Neural cell (in vitro differentiated cells): Measurements from ENCODE around the gene TGM5. TPM values are rescaled to one million over a fixed set of nuclear protein-coding genes. Genes with fewer than 3 reads are reported as not detected.
"Not testable (repeated sequence)": the region's sequence is repeated elsewhere in the genome, so short reads cannot be mapped to it uniquely, and the experiment has no call there.

Source experiments
- H2AFZ ChIP-seq: fragments of 200-600, 300-800 bp; sonication (generic), shearing (Covaris generic); 2 replicates; pipeline ENCODE4 v1.6.0; 2014; ENCODE audit warnings: low read depth, mild to moderate bottlenecking, antibody characterized with exemption, low read length, moderate library complexity
- H3F3A ChIP-seq: fragments of 200-600 bp; shearing (Covaris generic); 2 replicates; pipeline ENCODE4 v1.6.1; 2016; ENCODE audit warnings: mild to moderate bottlenecking, moderate library complexity, mixed read lengths, antibody characterized with exemption, low read length; ENCODE audit not compliant: insufficient read depth, poor library complexity, severe bottlenecking
- H3K27ac ChIP-seq: fragments of 200-600, 300-800 bp; sonication (generic), shearing (Covaris generic); 2 replicates; pipeline ENCODE4 v1.5.1; 2014; ENCODE audit warnings: mild to moderate bottlenecking, low read length, moderate library complexity
- H3K27me3 ChIP-seq: fragments of 300-800, 200-600 bp; sonication (generic), shearing (Covaris generic); 2 replicates; pipeline ENCODE4 v1.6.0; 2014; ENCODE audit warnings: mild to moderate bottlenecking, low read depth, low read length, moderate library complexity; ENCODE audit not compliant: insufficient read depth
- H3K36me3 ChIP-seq: fragments of 300-800, 200-600 bp; sonication (generic), shearing (Covaris generic); 2 replicates; pipeline ENCODE4 v1.5.1; 2014; ENCODE audit warnings: mild to moderate bottlenecking, antibody characterized with exemption, low read length, moderate library complexity; ENCODE audit not compliant: insufficient read depth
- H3K4me2 ChIP-seq: fragments of 300-800, 200-600 bp; sonication (generic), shearing (Covaris generic); 2 replicates; pipeline ENCODE4 v1.6.0; 2014; ENCODE audit warnings: mild to moderate bottlenecking, low read length
- H3K4me3 ChIP-seq: fragments of 300-800, 200-600 bp; sonication (generic), shearing (Covaris generic); 2 replicates; pipeline ENCODE4 v1.5.1; 2014; ENCODE audit warnings: mild to moderate bottlenecking, low read length, moderate library complexity
- H3K79me2 ChIP-seq: fragments of 200-600 bp; shearing (Covaris generic); replicated peaks from 2 replicates; pipeline ENCODE4 v1.6.0; 2014; ENCODE audit warnings: mild to moderate bottlenecking, low read length, moderate library complexity; ENCODE audit not compliant: insufficient read depth
- H3K9ac ChIP-seq: fragments of 300-800, 200-600 bp; sonication (generic), shearing (Covaris generic); 2 replicates; pipeline ENCODE4 v1.6.1; 2016; ENCODE audit warnings: mild to moderate bottlenecking, low read length, mixed read lengths
- H3K9me2 ChIP-seq: fragments of 200-600 bp; shearing (Covaris generic); 2 replicates; pipeline ENCODE4 v1.6.1; 2016; ENCODE audit warnings: mild to moderate bottlenecking, low read length, mixed read lengths; ENCODE audit not compliant: insufficient read depth
- H3K9me3 ChIP-seq: fragments of 200-600, 300-800 bp; sonication (generic), shearing (Covaris generic); 2 replicates; pipeline ENCODE4 v1.6.1; 2016; ENCODE audit warnings: mild to moderate bottlenecking, mixed run types, low read length, moderate library complexity, mixed read lengths
- H4K20me1 ChIP-seq: fragments of 200-600 bp; shearing (Covaris generic); 2 replicates; pipeline ENCODE4 v1.6.1; 2016; ENCODE audit warnings: mild to moderate bottlenecking, mixed run types; ENCODE audit not compliant: insufficient read depth
- CTCF ChIP-seq: fragments of 450-650 bp; IDR thresholded peaks from 2 replicates; pipeline ENCODE4 v1.5.1; 2014; ENCODE audit warnings: antibody characterized with exemption, mild to moderate bottlenecking, moderate library complexity; ENCODE audit not compliant: poor library complexity, severe bottlenecking
- EP300 ChIP-seq: fragments of 450-650 bp; conservative IDR thresholded peaks from 2 replicates; pipeline ENCODE4 v1.6.1; 2014; ENCODE audit warnings: antibody characterized with exemption, mild to moderate bottlenecking, moderate library complexity; ENCODE audit not compliant: poor library complexity, severe bottlenecking
- EZH2 ChIP-seq: fragments of 200-600, 300-800 bp; shearing (Covaris generic), sonication (generic); IDR thresholded peaks from 2 replicates; pipeline ENCODE4 v1.6.1; 2014; ENCODE audit warnings: antibody characterized with exemption, low read length, borderline replicate concordance, mild to moderate bottlenecking; ENCODE audit not compliant: insufficient read depth, poor library complexity, severe bottlenecking
- POLR2AphosphoS5 ChIP-seq: IDR thresholded peaks from 2 replicates; pipeline ENCODE4 v1.6.1; 2012
- RAD21 ChIP-seq: fragments of 450-650 bp; conservative IDR thresholded peaks from 2 replicates; pipeline ENCODE4 v1.6.1; 2014; ENCODE audit warnings: antibody characterized with exemption, mild to moderate bottlenecking, moderate library complexity
- SMC3 ChIP-seq: fragments of 450-650 bp; conservative IDR thresholded peaks from 2 replicates; pipeline ENCODE4 v1.6.1; 2014; ENCODE audit warnings: antibody characterized with exemption, mild to moderate bottlenecking, moderate library complexity; ENCODE audit not compliant: poor library complexity
- polyA plus RNA-seq: library from polyadenylated mRNA; depleted of rRNA; stranded (reverse); fragments of >200 nt; gene quantifications from 2 replicates; pipeline ENCODE4 v1.2.3, GENCODE V29; 2014

The TGM5 gene
- polyA plus RNA-seq, 1 donor from 2014 or later, result not detected

- TF ChIP-seq EP300 (no peak), CTCF (no peak), SMC3 (no peak), POLR2AphosphoS5 (no peak), EZH2 (no peak)
- no peak overlapping the region for H3K4me2 ChIP-seq
- no peaks in the 10 kb centered on the region for H3K9me3 ChIP-seq
- no peak overlapping the region for H3K9ac ChIP-seq
- H3K79me2 ChIP-seq, result no peaks in the 10 kb centered on the region
- H3K36me3 ChIP-seq, result no peaks in the 10 kb centered on the region
- no peaks in the 10 kb centered on the region for H4K20me1 ChIP-seq
- H3K27me3 ChIP-seq, result no peaks in the 10 kb centered on the region
- no peak overlapping the region for H3K27ac ChIP-seq
- no peak overlapping the region for H2AFZ ChIP-seq
- no peaks in the 10 kb centered on the region for H3F3A ChIP-seq
- H3K4me3 ChIP-seq, result no peak overlapping the region
- no peaks in the 10 kb centered on the region for H3K9me2 ChIP-seq
These were observed 40.1 kb downstream of the TGM5 start for GRCh38 chr15:43226436-43227305.

GRCh38 chr15:43225950-43226255 lies 40.8 kb downstream of the TGM5 start:
- H3F3A ChIP-seq, H3K79me2 ChIP-seq, H3K27ac ChIP-seq, H3K9me2 ChIP-seq, H3K4me3 ChIP-seq, H3K4me2 ChIP-seq, H3K36me3 ChIP-seq, H4K20me1 ChIP-seq, H3K27me3 ChIP-seq, H3K9me3 ChIP-seq, H2AFZ ChIP-seq, H3K9ac ChIP-seq: not testable (repeated sequence)

GRCh38 chr15:43225201-43225949 lies 41.4 kb downstream of the TGM5 start:
- Histone ChIP-seq H2AFZ (no peak overlapping the region), H3F3A (no peaks in the 10 kb centered on the region), H3K9ac (no peak overlapping the region), H3K27me3 (no peaks in the 10 kb centered on the region), H3K27ac (no peak overlapping the region), H3K4me3 (no peak overlapping the region), H3K36me3 (no peaks in the 10 kb centered on the region), H4K20me1 (no peaks in the 10 kb centered on the region), H3K9me3 (no peaks in the 10 kb centered on the region), H3K9me2 (no peaks in the 10 kb centered on the region), H3K4me2 (no peak overlapping the region), H3K79me2 (no peaks in the 10 kb centered on the region)
- peak; percentile 26 for TF ChIP-seq SMC3
- peak; percentile 42 for TF ChIP-seq CTCF
- TF ChIP-seq RAD21, result no peak
